ENCODE data around the gene LUC7L3.
"Not testable (repeated sequence)": the region's sequence is repeated elsewhere in the genome, so short reads cannot be mapped to it uniquely, and the experiment has no call there.

Gene LUC7L3

DNA sequence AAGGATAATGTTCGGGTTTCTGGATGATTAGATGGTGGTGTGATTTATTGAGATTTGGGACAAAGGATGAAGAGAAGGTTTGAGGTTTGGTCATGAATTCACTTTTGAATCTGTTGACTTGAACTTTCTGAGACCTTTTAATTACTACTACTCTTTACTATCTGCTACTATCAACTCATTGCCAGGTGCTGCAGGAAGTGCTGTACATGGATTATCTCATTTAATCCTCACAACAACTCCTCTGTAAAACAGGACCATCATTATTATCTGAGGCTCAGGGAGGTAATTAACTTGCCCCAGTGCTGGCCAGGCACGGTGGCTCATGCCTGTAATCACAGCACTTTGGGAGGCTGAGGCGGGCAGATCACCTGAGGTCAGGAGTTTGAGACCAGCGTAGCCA is 8.8 kb upstream of the LUC7L3 start:
- DNase-seq = no peak

DNA sequence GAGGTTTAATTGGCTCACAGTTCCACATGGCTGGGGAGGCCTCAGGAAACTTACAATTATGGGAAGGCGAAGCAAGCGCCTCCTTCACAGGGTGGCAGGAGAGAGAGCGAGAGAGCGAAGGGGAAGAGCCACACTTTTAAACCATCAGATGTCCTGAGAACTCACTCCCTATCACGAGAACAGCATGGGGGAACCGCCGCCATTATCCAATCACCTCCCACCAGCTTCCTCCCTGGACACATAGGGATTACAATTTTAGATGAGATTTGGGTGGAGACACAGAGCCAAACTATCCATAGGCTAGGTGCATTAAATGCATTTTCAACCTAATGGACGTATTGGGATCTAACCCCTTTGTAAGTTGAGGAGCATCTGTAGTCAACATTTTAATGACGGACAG is 6.8 kb upstream of the LUC7L3 start:
- no peak for DNase-seq

GRCh38 chr17:50715471-50715870 is 3.9 kb upstream of the LUC7L3 start:
- DNase-seq = no peak

DNA sequence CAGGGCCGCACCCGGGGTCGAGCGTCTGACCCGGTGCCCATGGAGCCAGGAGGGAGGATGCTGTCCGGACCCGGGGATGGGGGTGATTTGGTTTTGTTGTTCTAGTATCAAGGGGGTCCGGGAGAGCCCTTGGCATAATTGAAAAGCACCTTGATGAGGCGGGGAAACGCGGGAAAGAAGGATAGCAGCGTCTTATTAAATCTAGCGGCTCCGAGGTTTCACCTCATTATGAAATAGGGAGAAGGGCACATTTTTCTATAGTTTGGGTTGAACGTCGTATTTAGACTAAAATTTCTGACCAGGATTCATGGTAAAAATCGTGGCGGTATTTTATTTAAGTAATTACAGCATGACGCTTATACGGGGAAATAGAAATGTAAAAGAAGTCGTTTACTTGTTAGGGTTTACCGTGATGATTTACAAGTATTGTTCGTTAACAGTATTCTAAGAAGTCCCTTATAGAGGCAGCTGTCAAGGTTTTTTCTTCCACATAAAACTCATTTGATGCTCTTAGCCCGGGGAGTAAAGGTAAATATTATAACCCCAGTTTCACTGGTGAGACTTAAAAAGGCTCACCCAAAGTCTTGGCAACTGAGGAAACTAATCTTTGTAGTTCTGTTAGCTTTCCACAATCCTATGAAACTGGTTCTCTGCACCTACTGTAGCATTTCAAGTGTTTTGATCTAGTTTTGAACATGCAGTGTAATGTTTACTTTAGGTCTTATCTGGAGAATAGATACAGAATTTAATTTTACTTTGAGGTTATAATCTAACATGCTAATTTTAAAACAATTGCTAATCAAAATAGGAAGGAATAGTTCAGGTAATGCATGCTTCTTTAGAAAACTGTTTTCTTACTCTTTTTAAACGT is 756 bp downstream of the LUC7L3 start:
- no peak for DNase-seq

- DNase-seq = no peak
Measured at GRCh38 chr17:50721194-50722010, 2.0 kb downstream of the LUC7L3 start.

- no peak for DNase-seq
Measured at GRCh38 chr17:50722746-50723145, 3.3 kb downstream of the LUC7L3 start.

DNA sequence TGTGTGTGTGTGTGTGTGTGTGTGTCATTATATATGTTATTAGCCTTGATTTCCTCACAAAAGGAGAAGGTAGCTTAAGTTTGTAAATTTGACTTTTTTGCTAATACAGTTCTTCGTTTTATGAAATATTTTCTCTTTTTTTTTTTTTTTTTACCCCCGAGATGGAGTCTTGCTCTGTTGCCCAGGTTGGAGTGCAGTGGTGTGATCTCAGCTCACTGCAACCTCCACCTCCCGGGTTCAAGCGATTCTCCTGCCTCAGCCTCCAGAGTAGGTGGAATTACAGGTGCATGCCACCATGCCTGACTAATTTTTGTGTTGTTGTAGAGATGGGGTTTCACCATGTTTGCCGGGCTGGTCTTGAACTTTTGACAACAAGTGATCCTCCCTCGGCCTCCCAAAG is 5.2 kb downstream of the LUC7L3 start:
- not testable (repeated sequence) for DNase-seq

DNA sequence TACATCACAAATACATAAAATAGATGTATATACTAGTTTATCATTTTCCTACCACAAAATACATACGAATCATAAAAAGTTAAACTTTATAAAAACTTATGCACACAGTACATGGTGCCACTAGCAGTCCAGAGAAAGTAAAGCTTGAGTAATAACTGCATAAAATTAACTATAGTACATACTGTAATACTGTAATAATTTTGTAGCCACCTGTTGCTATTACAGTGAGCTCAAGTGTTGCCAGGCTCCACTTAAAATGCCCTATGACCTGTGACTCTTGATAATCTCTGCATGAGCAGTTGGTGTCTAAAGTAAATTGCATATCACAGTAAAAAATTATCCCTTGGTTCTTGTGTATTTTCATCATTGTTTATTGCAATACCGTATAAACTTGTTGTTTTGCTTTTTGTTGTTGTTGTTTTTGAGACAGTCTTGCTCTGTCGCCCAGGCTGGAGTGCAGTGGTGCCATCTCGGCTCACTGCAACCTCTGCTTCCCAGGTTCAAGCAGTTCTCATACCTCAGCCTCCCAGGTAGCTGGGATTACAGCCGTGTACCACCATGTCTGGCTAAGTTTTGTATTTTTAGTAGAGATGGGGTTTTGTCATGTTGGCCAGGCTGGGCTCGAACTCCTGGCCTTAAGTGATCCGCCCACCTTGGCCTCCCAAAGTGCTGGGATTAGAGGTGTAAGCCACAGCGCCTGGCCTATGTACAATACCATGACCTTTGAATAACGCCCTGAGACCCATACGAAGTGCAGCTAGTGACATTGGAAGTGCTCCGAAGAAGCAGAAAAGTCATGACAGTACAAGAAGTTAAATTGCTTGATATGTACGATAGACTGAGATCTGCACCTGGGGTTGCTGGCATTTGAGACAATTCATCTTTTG is 6.6 kb downstream of the LUC7L3 start:
- DNase-seq = no peak

- DNase-seq = no peak
Measured at GRCh38 chr17:50728112-50728429, 8.7 kb downstream of the LUC7L3 start.

- no peak for DNase-seq
Measured at GRCh38 chr17:50728881-50729765, 9.7 kb downstream of the LUC7L3 start.

DNA sequence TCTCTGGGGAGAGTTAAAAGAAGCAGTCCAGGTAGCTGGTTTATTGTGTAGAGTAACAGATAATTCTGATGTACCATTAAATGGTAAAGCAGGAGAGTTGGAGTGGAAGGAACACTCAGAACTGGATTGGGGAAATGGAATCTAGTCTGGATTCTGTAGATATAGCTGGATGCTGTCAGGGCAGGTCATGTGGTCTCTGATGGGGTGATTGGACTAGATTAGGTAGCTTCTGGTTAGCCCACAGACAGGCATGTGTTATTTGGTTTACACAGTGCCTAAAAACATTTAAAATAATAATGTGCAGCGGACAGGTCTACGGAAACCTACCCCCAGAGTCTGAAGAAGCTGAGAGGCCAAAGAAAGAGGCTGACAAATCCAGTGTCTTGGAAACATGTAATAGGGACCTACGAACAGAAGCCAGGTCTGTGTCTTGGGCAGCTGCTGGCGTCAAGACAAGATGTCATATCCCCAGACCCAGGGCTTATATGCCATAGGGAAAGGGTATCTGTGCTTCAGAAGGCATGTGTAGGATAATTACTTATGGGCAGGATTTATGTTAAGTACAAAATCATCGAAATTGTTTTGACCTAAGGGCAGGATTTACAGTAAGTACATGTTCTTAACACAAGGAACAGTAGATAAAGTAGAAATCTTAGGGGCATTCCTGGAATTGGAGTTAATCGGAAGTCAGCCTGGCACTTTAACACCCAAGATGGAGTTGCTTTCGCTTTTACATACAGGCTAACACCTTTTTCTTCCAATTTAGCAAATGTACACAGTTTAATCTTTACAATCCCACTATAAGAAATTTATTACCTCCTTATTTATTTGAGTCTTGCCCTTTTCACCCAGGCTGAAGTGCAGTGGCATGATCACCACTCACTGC is 12.4 kb downstream of the LUC7L3 start:
- no peak for DNase-seq

GRCh38 chr17:50735287-50735686 is 15.9 kb downstream of the LUC7L3 start:
- no peak for DNase-seq

GRCh38 chr17:50737118-50737698 is 17.8 kb downstream of the LUC7L3 start:
- no peak for DNase-seq

DNA sequence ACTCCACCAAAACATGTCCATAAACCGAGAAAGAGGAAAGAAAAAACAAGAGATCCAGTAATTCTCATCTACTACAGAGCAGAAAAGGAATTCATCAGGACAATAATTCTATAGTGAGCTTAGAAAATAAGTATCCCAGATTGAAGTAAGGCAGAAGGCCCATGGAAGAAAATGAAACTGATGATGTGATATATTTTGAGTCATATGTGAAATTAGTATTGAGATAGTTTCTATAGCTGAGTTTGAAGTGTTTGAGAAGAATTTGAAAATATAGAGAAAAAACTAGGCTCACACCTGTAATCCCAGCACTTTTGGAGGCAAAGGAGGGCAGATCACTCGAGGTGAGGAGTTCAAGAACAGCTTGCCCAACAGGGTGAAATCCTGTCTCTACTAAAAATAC is 19.7 kb downstream of the LUC7L3 start:
- no peak for DNase-seq

- no peak for DNase-seq
Measured at GRCh38 chr17:50745631-50746030, 26.2 kb downstream of the LUC7L3 start.

DNA sequence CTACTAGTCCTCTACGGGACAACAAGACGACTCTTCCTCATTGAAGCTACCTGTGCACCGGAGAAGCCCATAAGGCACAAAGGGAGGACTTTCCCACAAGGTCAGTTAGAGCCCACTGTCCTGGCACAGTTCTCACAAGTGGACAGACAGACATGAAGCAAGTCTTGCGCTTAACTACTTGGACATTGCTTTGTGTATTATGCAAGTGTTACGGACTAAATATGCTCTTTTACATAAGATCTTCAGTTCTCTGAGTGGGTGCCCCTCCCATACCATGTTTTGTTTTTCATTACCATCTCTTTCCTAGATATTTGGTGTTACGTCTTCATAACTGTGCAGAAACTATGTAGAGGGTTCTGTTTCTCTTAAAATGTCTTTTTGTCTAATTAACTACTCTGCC is 29.8 kb downstream of the LUC7L3 start:
- DNase-seq = no peak

GRCh38 chr17:50754521-50754920 is 35.1 kb downstream of the LUC7L3 start:
- DNase-seq = no peak

DNA sequence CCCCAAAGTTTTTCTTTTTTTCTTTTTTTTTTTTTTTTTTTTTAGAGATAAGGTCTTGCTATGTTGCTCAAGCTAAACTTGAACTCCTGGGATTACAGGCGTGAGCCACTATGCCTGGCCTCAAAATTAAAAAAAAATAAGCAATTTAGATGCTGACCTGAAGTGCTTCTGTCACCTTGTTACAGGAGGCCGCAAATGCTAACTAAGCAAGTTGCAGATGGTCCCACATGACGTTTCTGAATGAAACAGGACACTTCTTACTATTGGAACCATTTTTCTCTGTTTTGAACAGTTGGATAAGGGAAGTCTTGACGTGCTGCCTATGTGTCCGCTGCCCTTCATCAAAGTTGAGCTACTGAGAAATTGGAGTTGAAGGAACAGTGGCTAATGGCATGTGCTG is 39.1 kb downstream of the LUC7L3 start:
- DNase-seq = no peak

DNA sequence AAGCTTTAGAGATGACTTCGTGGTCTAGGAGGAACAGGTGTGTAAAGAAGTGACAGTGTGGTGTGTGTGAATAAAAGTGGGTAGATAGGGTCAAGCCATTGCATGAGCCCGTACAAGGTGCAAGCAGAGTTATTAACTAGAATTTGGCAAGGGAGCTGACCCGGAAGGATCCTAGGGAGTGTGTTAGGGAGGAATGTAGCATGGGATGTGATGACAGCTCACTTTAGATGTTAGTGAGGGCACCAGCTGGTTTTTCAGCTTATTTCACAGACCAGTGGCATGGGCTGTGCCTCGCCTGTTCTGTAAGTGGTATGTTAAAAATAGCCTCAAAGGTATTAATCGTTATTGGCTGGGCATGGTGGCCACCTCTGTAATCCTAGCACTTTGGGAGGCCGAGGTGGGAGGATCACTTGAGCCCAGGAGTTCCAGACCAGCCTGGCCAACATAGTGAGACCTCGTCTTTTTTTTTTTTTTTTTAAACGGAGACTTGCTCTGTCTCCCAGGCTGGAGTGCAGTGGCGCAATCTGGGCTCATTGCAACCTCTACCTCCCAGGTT is 39.7 kb downstream of the LUC7L3 start:
- no peak for DNase-seq

DNA sequence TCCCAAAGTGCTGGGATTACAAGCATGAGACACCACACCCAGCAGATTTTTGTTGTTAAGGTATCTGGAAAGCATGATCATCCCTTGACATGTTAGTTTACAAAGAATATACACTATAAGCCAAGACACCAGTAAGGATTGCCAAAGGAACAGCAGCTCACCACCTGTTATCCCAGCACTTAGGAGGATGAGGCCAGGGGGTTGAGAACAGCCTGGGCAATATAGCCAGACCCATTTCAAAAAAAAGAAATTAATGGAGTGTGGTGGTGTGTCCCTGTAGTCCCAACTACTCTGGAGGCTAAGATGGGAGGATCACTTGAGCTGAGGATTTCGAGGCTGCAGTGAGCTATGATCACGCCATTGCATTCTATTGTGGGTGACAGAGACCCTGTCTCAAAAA is 42.8 kb downstream of the LUC7L3 start:
- DNase-seq = no peak

All from kidney glomerular epithelial cell (primary cell).